Measurements from ENCODE around the gene IFNLR1. TPM values are rescaled to one million over a fixed set of nuclear protein-coding genes. Genes with fewer than 3 reads are reported as not detected.

IFNLR1 gene
- total RNA-seq, 2 experiments from 2014 or later: 29.4 to 30.5 TPM

GRCh38 chr1:24119489-24119858 lies 67.6 kb downstream of the IFNLR1 start:
- no TSS peak for BruUV-seq (replicated peaks)
- Histone ChIP-seq H3K9me3 (ENCODE audit: low read length) (no peaks in the 10 kb centered on the region), H3K27ac (ENCODE audit: low read depth, low read length, poor library complexity, severe bottlenecking) (no peak overlapping the region), H3K9me2 (ENCODE audit: insufficient read depth, low read length) (no peaks in the 10 kb centered on the region), H3K4me3 (ENCODE audit: low read depth, low read length, poor library complexity, severe bottlenecking) (no peak overlapping the region), H3K4me2 (ENCODE audit: low read length) (no peak overlapping the region), H2AFZ (ENCODE audit: low read length) (no peak overlapping the region), H3K79me2 (ENCODE audit: insufficient read depth, low read depth, low read length) (no peaks in the 10 kb centered on the region), H4K20me1 (ENCODE audit: insufficient read depth, low read length) (no peaks in the 10 kb centered on the region), H3K36me3 (ENCODE audit: insufficient read depth, low read length) (no peaks in the 10 kb centered on the region), H3K4me1 (ENCODE audit: insufficient read depth, low read length, poor library complexity, severe bottlenecking) (no peaks in the 10 kb centered on the region)
- TF ChIP-seq EZH2phosphoT487 (IDR thresholded peaks at IDR 0.05; ENCODE audit: borderline replicate concordance, low read depth, low read length): no peak
- TF ChIP-seq CTCF (conservative IDR thresholded peaks at IDR 0.05; ENCODE audit: low read length): no peak
- CTCF ChIA-PET (ENCODE audit: unreplicated experiment): no interaction called here
- no peak for DNase-seq (ENCODE audit: low spot score)
- POLR2A ChIA-PET: no interaction called here
- intact Hi-C loops (cut with micrococcal nuclease; ENCODE audit: unreplicated experiment): no loop called here

- Histone ChIP-seq H3K4me1 (ENCODE audit: insufficient read depth, low read length, poor library complexity, severe bottlenecking) (no peaks in the 10 kb centered on the region), H3K4me2 (ENCODE audit: low read length) (no peak overlapping the region), H3K36me3 (ENCODE audit: insufficient read depth, low read length) (no peaks in the 10 kb centered on the region), H3K79me2 (ENCODE audit: insufficient read depth, low read depth, low read length) (no peaks in the 10 kb centered on the region), H3K9me2 (ENCODE audit: insufficient read depth, low read length) (no peaks in the 10 kb centered on the region), H3K9me3 (ENCODE audit: low read length) (no peaks in the 10 kb centered on the region), H3K4me3 (ENCODE audit: low read depth, low read length, poor library complexity, severe bottlenecking) (no peak overlapping the region), H3K27ac (ENCODE audit: low read depth, low read length, poor library complexity, severe bottlenecking) (no peak overlapping the region), H2AFZ (ENCODE audit: low read length) (no peak overlapping the region), H4K20me1 (ENCODE audit: insufficient read depth, low read length) (no peaks in the 10 kb centered on the region)
- intact Hi-C loops (cut with micrococcal nuclease; ENCODE audit: unreplicated experiment): no loop called here
- BruUV-seq (replicated peaks): no TSS peak
- DNase-seq (ENCODE audit: low spot score): peak; percentile 11
- ChIA-PET CTCF (ENCODE audit: unreplicated experiment) (no interaction called here), POLR2A (no interaction called here)
- TF ChIP-seq CTCF (conservative IDR thresholded peaks at IDR 0.05; ENCODE audit: low read length) (no peak), EZH2phosphoT487 (IDR thresholded peaks at IDR 0.05; ENCODE audit: borderline replicate concordance, low read depth, low read length) (no peak)
Observed at GRCh38 chr1:24118410-24119242, 68.5 kb downstream of the IFNLR1 start.

- no TSS peak for BruUV-seq (replicated peaks)
- no peak overlapping the region for H3K4me3 ChIP-seq (ENCODE audit: low read depth, low read length, poor library complexity, severe bottlenecking)
- TF ChIP-seq EZH2phosphoT487 (IDR thresholded peaks at IDR 0.05; ENCODE audit: borderline replicate concordance, low read depth, low read length) (no peak), CTCF (conservative IDR thresholded peaks at IDR 0.05; ENCODE audit: low read length) (no peak)
- H3K9me2 ChIP-seq (ENCODE audit: insufficient read depth, low read length): no peaks in the 10 kb centered on the region
- H3K36me3 ChIP-seq (ENCODE audit: insufficient read depth, low read length): no peaks in the 10 kb centered on the region
- H3K27ac ChIP-seq (ENCODE audit: low read depth, low read length, poor library complexity, severe bottlenecking): no peak overlapping the region
- CTCF ChIA-PET (ENCODE audit: unreplicated experiment): no interaction called here
- intact Hi-C loops (cut with micrococcal nuclease; ENCODE audit: unreplicated experiment): no loop called here
- POLR2A ChIA-PET: no interaction called here
- no peaks in the 10 kb centered on the region for H4K20me1 ChIP-seq (ENCODE audit: insufficient read depth, low read length)
- DNase-seq (ENCODE audit: low spot score): no peak
- H2AFZ ChIP-seq (ENCODE audit: low read length): no peak overlapping the region
- no peaks in the 10 kb centered on the region for H3K79me2 ChIP-seq (ENCODE audit: insufficient read depth, low read depth, low read length)
- no peak overlapping the region for H3K4me2 ChIP-seq (ENCODE audit: low read length)
- no peaks in the 10 kb centered on the region for H3K4me1 ChIP-seq (ENCODE audit: insufficient read depth, low read length, poor library complexity, severe bottlenecking)
- H3K9me3 ChIP-seq (ENCODE audit: low read length): no peaks in the 10 kb centered on the region
Observed at GRCh38 chr1:24117722-24118409, 69.2 kb downstream of the IFNLR1 start.

Data from OCI-LY7 (cell line).